GM12878 (cell line): ENCODE measurements around the gene SPON2. TPM values are rescaled to one million over a fixed set of nuclear protein-coding genes. Genes with fewer than 3 reads are reported as not detected.

Experiments used
- ATAC-seq: fragments of 200-7000 bp; cut with Tn5 transposase; 3 replicates; pipeline ENCODE4 v1.9.1; 2020; ENCODE audit warnings: mild to moderate bottlenecking, moderate library complexity
- BruUV-seq: library from RNA; stranded (reverse); fragments of 400-500 nt; replicated peaks from 2 replicates; lab custom pipeline; 2021; lab: Mats Ljungman, UMichigan
- CTCF ChIA-PET: fragments of 300-600 bp; sonication (Branson Sonifier 250); formaldehyde crosslinking; extraction: SDS; loops from one replicate; lab custom pipeline; 2021; ENCODE audit warnings: inconsistent platforms; lab: Yijun Ruan, JAX
- POLR2A ChIA-PET: fragments of 350-600 bp; formaldehyde crosslinking; extraction: SDS; loops from one replicate; lab custom pipeline; 2021; ENCODE audit warnings: inconsistent platforms; lab: Charles Lee
- RAD21 ChIA-PET: fragments of 300-600 bp; sonication (Branson Sonifier 250); formaldehyde crosslinking; loops from one replicate; lab custom pipeline; 2023; ENCODE audit warnings: antibody characterized with exemption; ENCODE audit not compliant: unreplicated experiment; lab: Charles Lee
- SMC1A ChIA-PET: fragments of 300-600 bp; sonication (Branson Sonifier 250); formaldehyde crosslinking; loops from one replicate; lab custom pipeline; 2023; ENCODE audit not compliant: unreplicated experiment, uncharacterized antibody; lab: Charles Lee
- DNase-seq: peaks from one replicate; pipeline ENCODE4 v3.0.0-alpha.2; 2011; ENCODE audit warnings: low read depth, low spot score
- FAIRE-seq: peaks from 3 replicates; lab custom pipeline; 2011; peaks lifted over from hg19 to GRCh38; lab: Jason Lieb, UNC
- H2AFZ ChIP-seq: 2 replicates; pipeline ENCODE4 v1.6.0; 2011; ENCODE audit warnings: low read depth, low read length, control low read depth; ENCODE audit not compliant: control insufficient read depth
- H3K27ac ChIP-seq: 2 replicates; pipeline ENCODE4 v1.5.1; 2011; ENCODE audit warnings: control low read depth; ENCODE audit not compliant: control insufficient read depth, insufficient read depth
- H3K27me3 ChIP-seq, 2 experiments: replicated peaks in 1 of 2; 2 replicates each; pipeline versions ENCODE4 v1.6.0 to v1.6.1; 2011; ENCODE audit warnings: low read length in 1 of 2; ENCODE audit not compliant: control insufficient read depth in 2 of 2, insufficient read depth in 2 of 2
- H3K36me3 ChIP-seq, 2 experiments: 2 replicates each; pipeline ENCODE4 v1.5.1; 2011; ENCODE audit warnings: low read length in 1 of 2; ENCODE audit not compliant: control insufficient read depth in 2 of 2, insufficient read depth in 2 of 2
- H3K4me1 ChIP-seq: 2 replicates; pipeline ENCODE4 v1.6.1; 2011; ENCODE audit warnings: mild to moderate bottlenecking, low read length, moderate library complexity, mixed read lengths; ENCODE audit not compliant: control insufficient read depth, insufficient read depth
- H3K4me2 ChIP-seq: 2 replicates; pipeline ENCODE4 v1.6.0; 2011; ENCODE audit warnings: control low read depth; ENCODE audit not compliant: control insufficient read depth, insufficient read depth
- H3K4me3 ChIP-seq: fragments of 200-600 bp; sonication (generic); 2 replicates; pipeline ENCODE4 v1.5.1; 2016
- H3K79me2 ChIP-seq: 2 replicates; pipeline ENCODE4 v1.6.0; 2011; ENCODE audit warnings: low read length; ENCODE audit not compliant: control insufficient read depth, insufficient read depth
- H3K9ac ChIP-seq: 2 replicates; pipeline ENCODE4 v1.8.0; 2011; ENCODE audit warnings: low read length, control low read depth, mixed read lengths; ENCODE audit not compliant: control insufficient read depth, insufficient read depth
- H3K9me3 ChIP-seq: replicated peaks from 3 replicates; pipeline ENCODE4 v1.5.1; 2011; ENCODE audit warnings: mild to moderate bottlenecking, low read length; ENCODE audit not compliant: control insufficient read depth, insufficient read depth
- H4K20me1 ChIP-seq: 2 replicates; pipeline ENCODE4 v1.6.0; 2011; ENCODE audit not compliant: control insufficient read depth, insufficient read depth
- E4F1 ChIP-seq: fragments of 450-650 bp; IDR thresholded peaks from 2 replicates; pipeline ENCODE4 v1.6.1; 2018; ENCODE audit warnings: borderline replicate concordance, mild to moderate bottlenecking; ENCODE audit not compliant: partially characterized antibody
- HCFC1 ChIP-seq: fragments of 150-350 bp; IDR thresholded peaks from 2 replicates; pipeline ENCODE4 v1.6.1; 2014; ENCODE audit warnings: low read length
- JUNB ChIP-seq: IDR thresholded peaks from 2 replicates; pipeline ENCODE4 v1.6.1; 2016; ENCODE audit warnings: antibody characterized with exemption, mild to moderate bottlenecking
- LARP7 ChIP-seq: fragments of 450-650 bp; IDR thresholded peaks from 2 replicates; pipeline ENCODE4 v1.6.1; 2017; ENCODE audit warnings: mild to moderate bottlenecking
- NFYA ChIP-seq: IDR thresholded peaks from 2 replicates; pipeline ENCODE4 v1.6.1; 2011; ENCODE audit warnings: low read depth, mild to moderate bottlenecking, low read length, improper control_type of control experiment, borderline replicate concordance
- NR2C2 ChIP-seq: IDR thresholded peaks from 2 replicates; pipeline ENCODE4 v1.6.1; 2011; ENCODE audit warnings: borderline replicate concordance, low read depth; ENCODE audit not compliant: control insufficient read depth, insufficient read length
- SREBF2 ChIP-seq: IDR thresholded peaks from 2 replicates; pipeline ENCODE4 v1.6.1; 2012; ENCODE audit warnings: mild to moderate bottlenecking, low read length
- TCF7 ChIP-seq: IDR thresholded peaks from 2 replicates; pipeline ENCODE4 v1.6.1; 2014; ENCODE audit warnings: antibody characterized with exemption, borderline replicate concordance
- USF1 ChIP-seq: IDR thresholded peaks from 2 replicates; pipeline ENCODE4 v1.6.1; 2011; ENCODE audit warnings: borderline replicate concordance, low read depth, mild to moderate bottlenecking, moderate library complexity, mixed read lengths, low read length; ENCODE audit not compliant: insufficient read depth; ENCODE audit errors: extremely low read length
- ZBTB40 ChIP-seq: fragments of 450-650 bp; IDR thresholded peaks from 2 replicates; pipeline ENCODE4 v1.6.1; 2016; ENCODE audit warnings: mild to moderate bottlenecking, moderate library complexity, borderline replicate concordance
- ZNF24 ChIP-seq: fragments of 450-650 bp; IDR thresholded peaks from 2 replicates; pipeline ENCODE4 v1.6.1; 2017; ENCODE audit warnings: antibody characterized with exemption, mild to moderate bottlenecking
- WGBS: methylation state at CpG from one replicate; pipeline ENCODE4 v1.1.6; 2016; ENCODE audit warnings: low lambda C conversion rate; ENCODE audit not compliant: insufficient replicate concordance, insufficient coverage; ENCODE audit errors: missing lambda C conversion rate; 5-methylcytosine and 5-hydroxymethylcytosine counted together
- in situ Hi-C: fragments of 300-500 bp; cut with MboI; formaldehyde crosslinking; loops from 9 replicates; pipeline ENCODE4 v1.14.3; 2018; ENCODE audit warnings: mixed read lengths
- intact Hi-C: fragments of 100-400 bp; cut with micrococcal nuclease; formaldehyde crosslinking; loops from one replicate; pipeline ENCODE4 v1.14.2; 2022; ENCODE audit not compliant: unreplicated experiment
- polyA plus RNA-seq, 11 experiments: library from polyadenylated mRNA; depleted of rRNA in 4 of 11; unstranded in 6 of 11; stranded (reverse) in 5 of 11; fragments of >200 nt; fragmentation: Nextera tagmentation in 4 of 11; fragmentation: Illumina TruSeq in 1 of 11; extraction: Ambion mirVana in 4 of 11; extraction: Trizol in 1 of 11; gene quantifications; 1 replicate in 1 of 11; 2 replicates in 10 of 11; pipeline versions ENCODE4 v1.2.1 to v1.2.3, GENCODE V29; 2011 to 2016; ENCODE audit warnings: inconsistent platforms in 2 of 11, missing spikeins in 2 of 11, low read depth in 1 of 11
- total RNA-seq, 4 experiments: library from RNA; depleted of rRNA in 3 of 4; stranded (reverse); fragments of >200 nt in 3 of 4; fragmentation: Illumina TruSeq in 1 of 4; extraction: Trizol in 1 of 4; gene quantifications; 2 replicates each; pipeline versions ENCODE4 v1.2.1 to v1.2.3, GENCODE V29; 2013 to 2021

SPON2 gene
- total and polyA plus RNA-seq, 10 of the 15 experiments (the other 5 are each of a cell fraction or from before 2014, with no cell fraction given) = 1.1 to 11.2 (median 7.3) TPM

GRCh38 chr4:1194010-1194900, 21.9 kb upstream of the SPON2 start:
- ChIA-PET POLR2A (no interaction called here), SMC1A (no interaction called here), RAD21 (interaction anchor here (1.4 kb wide), 1 partner anchor 26 kb away, joined by 3 read pairs; no protein-coding TSS in a partner anchor), CTCF (no interaction called here)
- FAIRE-seq (no peak), ATAC-seq (no peak), DNase-seq (no peak)
- H3K79me2 ChIP-seq = no peaks in the 10 kb centered on the region
- H3K9ac ChIP-seq = no peak overlapping the region
- H3K27me3 ChIP-seq = no peaks in the 10 kb centered on the region
- H3K9me3 ChIP-seq = peaks cover 4% of the 10 kb centered on the region; the same call in 2 of the 3 replicates
- BruUV-seq = no TSS peak
- TF ChIP-seq SREBF2 (no peak), JUNB (no peak), HCFC1 (no peak), E4F1 (no peak), NR2C2 (no peak), TCF7 (no peak), ZNF24 (no peak), LARP7 (no peak), NFYA (no peak), ZBTB40 (no peak), USF1 (no peak)
- H3K27ac ChIP-seq = no peak overlapping the region
- intact Hi-C loops (no loop called here), in situ Hi-C loops (no loop called here)
- H4K20me1 ChIP-seq = no peaks in the 10 kb centered on the region
- H3K36me3 ChIP-seq = no peaks in the 10 kb centered on the region
- H3K4me2 ChIP-seq = no peak overlapping the region
- no peaks in the 10 kb centered on the region for H3K4me1 ChIP-seq
- WGBS = 84% methylated on average over 46 of the region's 52 CpGs
- H2AFZ ChIP-seq = no peak overlapping the region
- no peak overlapping the region for H3K4me3 ChIP-seq
